ENCODE results near the gene GABPA.

- TF ChIP-seq NR2C2 (CRISPR knock-in tag; IDR thresholded peaks at IDR 0.05): no peak
- TF ChIP-seq, protein P1, sequence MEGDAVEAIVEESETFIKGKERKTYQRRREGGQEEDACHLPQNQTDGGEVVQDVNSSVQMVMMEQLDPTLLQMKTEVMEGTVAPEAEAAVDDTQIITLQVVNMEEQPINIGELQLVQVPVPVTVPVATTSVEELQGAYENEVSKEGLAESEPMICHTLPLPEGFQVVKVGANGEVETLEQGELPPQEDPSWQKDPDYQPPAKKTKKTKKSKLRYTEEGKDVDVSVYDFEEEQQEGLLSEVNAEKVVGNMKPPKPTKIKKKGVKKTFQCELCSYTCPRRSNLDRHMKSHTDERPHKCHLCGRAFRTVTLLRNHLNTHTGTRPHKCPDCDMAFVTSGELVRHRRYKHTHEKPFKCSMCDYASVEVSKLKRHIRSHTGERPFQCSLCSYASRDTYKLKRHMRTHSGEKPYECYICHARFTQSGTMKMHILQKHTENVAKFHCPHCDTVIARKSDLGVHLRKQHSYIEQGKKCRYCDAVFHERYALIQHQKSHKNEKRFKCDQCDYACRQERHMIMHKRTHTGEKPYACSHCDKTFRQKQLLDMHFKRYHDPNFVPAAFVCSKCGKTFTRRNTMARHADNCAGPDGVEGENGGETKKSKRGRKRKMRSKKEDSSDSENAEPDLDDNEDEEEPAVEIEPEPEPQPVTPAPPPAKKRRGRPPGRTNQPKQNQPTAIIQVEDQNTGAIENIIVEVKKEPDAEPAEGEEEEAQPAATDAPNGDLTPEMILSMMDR (IDR thresholded peaks at IDR 0.05): no peak
- TF ChIP-seq ETV6 (CRISPR knock-in tag; IDR thresholded peaks at IDR 0.05): no peak
- no peak for TF ChIP-seq ELF4 (CRISPR knock-in tag; IDR thresholded peaks at IDR 0.05; ENCODE audit: low read depth)
- no peak for TF ChIP-seq USF1 (CRISPR knock-in tag; IDR thresholded peaks at IDR 0.05)
Observed at GRCh38 chr21:25760677-25761076, 25.9 kb downstream of the GABPA start.
